Ovary (tissue), 9 donors: ENCODE data around the gene HMBS. TPM values are rescaled to one million over a fixed set of nuclear protein-coding genes. Genes with fewer than 3 reads are reported as not detected.
A peak's percentile ranks its signal among the peaks of the same experiment; 100 is the strongest.

Experiments used
- DNase-seq, 5 donors: peaks; one replicate each; pipeline ENCODE4 v3.0.0-alpha.2; 2019 to 2020
- H3K27ac ChIP-seq, 2 donors: fragments of 200-600 bp; one replicate each; pipeline versions ENCODE4 v1.5.1 to v1.8.0; 2019 to 2022
- H3K27me3 ChIP-seq: fragments of 200-600 bp; one replicate; pipeline ENCODE4 v1.8.0; 2022
- H3K36me3 ChIP-seq: fragments of 200-600 bp; sonication (generic); one replicate; pipeline ENCODE4 v1.5.1; 2019
- H3K4me1 ChIP-seq: one replicate; pipeline ENCODE4 v1.8.1; 2013; ENCODE audit warnings: mild to moderate bottlenecking, moderate library complexity; ENCODE audit not compliant: insufficient read depth
- H3K4me3 ChIP-seq: fragments of 200-600 bp; sonication (generic); one replicate; pipeline ENCODE4 v1.5.1; 2017
- H3K9me3 ChIP-seq, 2 donors: fragments of 200-600 bp in 1 of 2; sonication (generic) in 1 of 2; one replicate each; pipeline versions ENCODE4 v1.5.1 to v1.8.1; 2013 to 2019; ENCODE audit warnings: mild to moderate bottlenecking in 1 of 2, moderate library complexity in 1 of 2
- EP300 ChIP-seq: sonication (generic); formaldehyde crosslinking; IDR thresholded peaks from one replicate; pipeline ENCODE4 v1.6.1; 2017; ENCODE audit warnings: antibody characterized with exemption
- POLR2A ChIP-seq: fragments of 450-650 bp; IDR thresholded peaks from one replicate; pipeline ENCODE4 v1.6.1; 2017; ENCODE audit warnings: antibody characterized with exemption, mild to moderate bottlenecking, moderate library complexity
- WGBS, 3 donors: extraction: QIAGEN DNeasy Blood & Tissue Kit in 1 of 3; methylation state at CpG; one replicate each; pipeline versions ENCODE4 v1.1.5 to v1.1.7; 2013 to 2017; 5-methylcytosine and 5-hydroxymethylcytosine counted together
- intact Hi-C, 4 donors: fragments of 100-400 bp; cut with DNase I; formaldehyde crosslinking; loops; one replicate each; pipeline versions ENCODE4 v1.11.0 to v1.15.1; 2022 to 2023
- polyA plus RNA-seq, 2 donors: library from polyadenylated mRNA; stranded (reverse); fragments of 200-250 nt in 1 of 2; fragments of 350-450 nt in 1 of 2; fragmentation: Illumina TruSeq in 1 of 2; extraction: RNeasy Lipid Tissue Mini Kit (QIAGEN cat#74804) in 1 of 2; gene quantifications; one replicate each; pipeline ENCODE4 v1.2.3, GENCODE V29; 2013 to 2014
- total RNA-seq, 7 donors: library from RNA; depleted of rRNA in 2 of 7; stranded (reverse); fragments of >200 nt in 2 of 7; fragmentation: NEBNext Ultra II Directional in 3 of 7; extraction: Animal tissue kit (Norgen Biotek cat#: 25700) in 3 of 7; gene quantifications; one replicate each; pipeline versions ENCODE4 v1.1.0 to v1.2.4, GENCODE V29; 2016 to 2023
- TF ChIP-seq, protein P1 (sequence below), 3 donors: fragments of 450-650 bp in 2 of 3; fragments of 200-600 bp in 1 of 3; IDR thresholded peaks; one replicate each; pipeline versions ENCODE4 v1.5.1 to v1.8.0; 2016 to 2022; ENCODE audit warnings: antibody characterized with exemption in 3 of 3, mild to moderate bottlenecking in 1 of 3
- donor health status: DM: no; HTN: no; CAD: no; lungs with moderate emphysema.
- donor health status: DM: no; HTN: no; CAD: no.
- donor health status: Bipolar disorder and iron deficiency.
- donor health status: DM: yes; HTN: yes; CAD: no.
- donor health status: DM: no; HTN: no; CAD: no.
- donor health status: DM: yes; HTN: yes; CAD: no.

The HMBS gene
- total and polyA plus RNA-seq, 9 donors = 1.1 to 19.4 (median 7.6) TPM

DNA sequence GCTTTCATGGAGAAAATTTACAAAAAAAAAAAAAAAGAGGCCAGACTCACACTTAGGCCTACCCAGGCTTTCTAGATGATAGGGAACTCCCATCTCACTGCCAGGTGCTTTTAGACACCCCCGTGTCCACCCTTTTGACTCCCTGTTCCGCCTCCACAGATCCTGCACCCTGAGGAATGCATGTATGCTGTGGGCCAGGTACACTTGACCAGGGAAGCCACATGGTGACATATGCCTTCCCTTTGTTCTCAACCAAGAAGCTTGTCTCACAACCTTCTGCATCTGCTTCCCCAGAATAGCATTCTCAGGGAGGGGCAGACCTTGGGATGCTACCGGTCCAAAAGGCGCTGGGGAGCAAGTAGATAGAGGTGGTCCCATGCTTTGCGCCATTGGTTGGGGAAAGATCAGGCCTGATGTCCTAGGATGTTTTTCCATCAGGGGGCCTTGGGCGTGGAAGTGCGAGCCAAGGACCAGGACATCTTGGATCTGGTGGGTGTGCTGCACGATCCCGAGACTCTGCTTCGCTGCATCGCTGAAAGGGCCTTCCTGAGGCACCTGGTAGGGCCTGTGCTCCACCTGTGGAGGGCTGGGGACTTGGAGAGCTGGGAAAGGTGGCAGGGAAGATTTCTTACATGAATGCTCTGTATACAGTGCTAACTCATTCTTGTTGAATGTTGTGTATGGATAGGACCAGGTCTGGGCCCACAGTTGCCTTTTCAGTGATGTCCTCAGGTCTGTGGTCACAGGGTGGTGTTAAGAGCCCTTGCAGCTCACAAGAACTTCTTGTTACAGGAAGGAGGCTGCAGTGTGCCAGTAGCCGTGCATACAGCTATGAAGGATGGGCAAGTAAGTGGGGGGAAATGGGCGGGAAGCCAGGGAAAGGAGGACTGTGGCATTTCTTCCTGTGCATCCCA lies 7.5 kb downstream of the HMBS start:
- H3K36me3 ChIP-seq = no peaks in the 10 kb centered on the region
- DNase-seq = no peak
- H3K4me3 ChIP-seq = no peak overlapping the region
- WGBS, 3 donors = 79 to 84% (median 80%) methylated on average over 13 of the region's 13 CpGs
- TF ChIP-seq POLR2A (no peak), EP300 (no peak)
- TF ChIP-seq, protein P1, sequence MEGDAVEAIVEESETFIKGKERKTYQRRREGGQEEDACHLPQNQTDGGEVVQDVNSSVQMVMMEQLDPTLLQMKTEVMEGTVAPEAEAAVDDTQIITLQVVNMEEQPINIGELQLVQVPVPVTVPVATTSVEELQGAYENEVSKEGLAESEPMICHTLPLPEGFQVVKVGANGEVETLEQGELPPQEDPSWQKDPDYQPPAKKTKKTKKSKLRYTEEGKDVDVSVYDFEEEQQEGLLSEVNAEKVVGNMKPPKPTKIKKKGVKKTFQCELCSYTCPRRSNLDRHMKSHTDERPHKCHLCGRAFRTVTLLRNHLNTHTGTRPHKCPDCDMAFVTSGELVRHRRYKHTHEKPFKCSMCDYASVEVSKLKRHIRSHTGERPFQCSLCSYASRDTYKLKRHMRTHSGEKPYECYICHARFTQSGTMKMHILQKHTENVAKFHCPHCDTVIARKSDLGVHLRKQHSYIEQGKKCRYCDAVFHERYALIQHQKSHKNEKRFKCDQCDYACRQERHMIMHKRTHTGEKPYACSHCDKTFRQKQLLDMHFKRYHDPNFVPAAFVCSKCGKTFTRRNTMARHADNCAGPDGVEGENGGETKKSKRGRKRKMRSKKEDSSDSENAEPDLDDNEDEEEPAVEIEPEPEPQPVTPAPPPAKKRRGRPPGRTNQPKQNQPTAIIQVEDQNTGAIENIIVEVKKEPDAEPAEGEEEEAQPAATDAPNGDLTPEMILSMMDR (IDR thresholded peaks at IDR 0.05) = no peak
- intact Hi-C loops = loop anchor here in 2 of 4 donors (5.0 to 10.0 kb wide), 2 partner anchors 105 to 243 kb away; partner anchors contain the start of gene RNF26 (in 1 of the 2)
- H3K4me1 ChIP-seq = peaks cover 2% of the 10 kb centered on the region
- no peaks in the 10 kb centered on the region for H3K27me3 ChIP-seq
- no peaks in the 10 kb centered on the region for H3K9me3 ChIP-seq
- no peak overlapping the region for H3K27ac ChIP-seq

DNA sequence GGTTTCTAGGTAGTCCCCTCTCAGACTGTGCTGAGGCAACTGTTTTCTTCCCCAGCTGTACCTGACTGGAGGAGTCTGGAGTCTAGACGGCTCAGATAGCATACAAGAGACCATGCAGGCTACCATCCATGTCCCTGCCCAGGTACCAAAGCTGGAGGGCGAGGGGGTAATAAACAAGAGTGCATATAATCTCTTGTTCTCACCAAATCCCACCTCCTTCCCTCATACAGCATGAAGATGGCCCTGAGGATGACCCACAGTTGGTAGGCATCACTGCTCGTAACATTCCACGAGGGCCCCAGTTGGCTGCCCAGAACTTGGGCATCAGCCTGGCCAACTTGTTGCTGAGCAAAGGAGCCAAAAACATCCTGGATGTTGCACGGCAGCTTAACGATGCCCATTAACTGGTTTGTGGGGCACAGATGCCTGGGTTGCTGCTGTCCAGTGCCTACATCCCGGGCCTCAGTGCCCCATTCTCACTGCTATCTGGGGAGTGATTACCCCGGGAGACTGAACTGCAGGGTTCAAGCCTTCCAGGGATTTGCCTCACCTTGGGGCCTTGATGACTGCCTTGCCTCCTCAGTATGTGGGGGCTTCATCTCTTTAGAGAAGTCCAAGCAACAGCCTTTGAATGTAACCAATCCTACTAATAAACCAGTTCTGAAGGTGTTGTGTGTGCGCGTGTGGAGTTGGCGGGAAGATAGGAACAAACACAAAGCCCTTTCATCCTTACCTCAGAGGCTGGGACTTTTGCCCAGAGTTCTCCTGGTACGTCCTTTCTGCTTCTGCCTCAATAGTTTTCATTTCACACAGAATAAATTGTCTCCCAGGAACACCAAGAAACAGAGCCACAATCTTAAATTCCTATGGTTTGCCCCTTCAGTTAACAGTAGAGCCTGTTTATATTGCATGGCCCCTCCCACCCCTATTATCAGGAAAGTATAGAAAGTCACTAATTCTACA lies 8.5 kb downstream of the HMBS start:
- H3K36me3 ChIP-seq = no peaks in the 10 kb centered on the region
- intact Hi-C loops = loop anchor here in 2 of 4 donors (5.0 to 10.0 kb wide), 2 partner anchors 104 to 242 kb away; partner anchors contain the start of gene RNF26 (in 1 of the 2)
- no peak for DNase-seq
- H3K9me3 ChIP-seq = no peaks in the 10 kb centered on the region
- H3K4me1 ChIP-seq = peaks cover 2% of the 10 kb centered on the region
- no peak overlapping the region for H3K27ac ChIP-seq
- 40 to 52% (median 46%) methylated on average over 12 of the region's 12 CpGs for WGBS, 3 donors
- H3K4me3 ChIP-seq = peak overlapping the region; percentile 92
- TF ChIP-seq POLR2A (no peak), EP300 (no peak)
- TF ChIP-seq, protein P1 (IDR thresholded peaks at IDR 0.05) = no peak
- no peaks in the 10 kb centered on the region for H3K27me3 ChIP-seq

DNA sequence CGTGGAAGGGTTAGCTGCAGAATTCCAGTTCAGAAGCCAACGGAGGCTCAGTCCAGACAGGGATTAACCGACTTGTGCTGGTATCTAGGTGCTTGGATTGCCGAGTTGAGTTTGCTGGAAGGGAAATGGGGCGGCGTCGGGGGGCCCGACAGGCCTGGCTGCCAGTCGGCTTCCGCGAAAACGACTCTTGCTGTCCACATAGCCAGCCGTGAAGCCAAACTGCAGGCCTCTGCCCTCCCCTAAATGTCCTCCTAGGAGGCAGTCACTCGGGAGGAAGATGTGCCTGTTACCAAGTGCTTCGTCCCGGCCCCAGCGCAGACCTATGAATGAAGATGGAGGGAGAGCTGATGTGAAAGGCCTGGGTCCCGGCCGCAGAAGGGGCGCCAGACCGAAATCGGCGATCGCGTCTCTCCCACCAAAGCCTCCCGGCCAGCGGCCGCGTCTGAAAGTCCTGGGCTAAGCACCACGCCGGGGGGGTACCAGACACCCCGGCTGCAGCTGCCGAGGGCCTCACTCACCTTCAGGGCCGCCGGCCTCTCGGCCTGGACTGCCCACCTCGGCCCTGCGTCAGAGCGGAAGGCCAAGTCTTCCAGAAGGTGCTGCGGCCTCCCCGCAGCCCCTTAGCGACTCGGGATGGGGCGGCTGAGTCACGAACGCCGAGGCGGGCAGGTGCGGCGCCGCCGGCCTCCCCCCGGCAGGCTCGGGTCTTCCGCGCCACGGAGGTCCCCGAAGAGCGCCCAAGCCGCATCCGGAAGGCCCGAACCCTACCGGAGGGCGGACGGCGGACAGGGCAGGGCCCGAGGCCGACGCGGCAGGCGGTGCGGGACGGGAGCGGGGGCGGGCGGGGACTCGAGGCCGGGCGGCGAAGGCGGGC lies 9.5 kb downstream of the HMBS start:
- peak; percentile 40 to 71 (median 56) for DNase-seq

More for the DNA sequence above, 9.5 kb downstream of the HMBS start:
- TF ChIP-seq, protein P1 (IDR thresholded peaks at IDR 0.05) = no peak
- TF ChIP-seq POLR2A = no peak
- no peak for TF ChIP-seq EP300
- intact Hi-C loops = loop anchor here in 2 of 4 donors (5.0 to 10.0 kb wide), 2 partner anchors 103 to 241 kb away; partner anchors contain the start of gene RNF26 (in 1 of the 2)
- no peaks in the 10 kb centered on the region for H3K27me3 ChIP-seq
- peak overlapping the region; percentile 92 for H3K4me3 ChIP-seq
- WGBS, 3 donors = 0 to 1% (median 1%) methylated on average over 55 to 81 of the region's 81 CpGs
- H3K27ac ChIP-seq = peak overlapping the region; percentile 80 to 96
- H3K9me3 ChIP-seq = no peaks in the 10 kb centered on the region
- H3K4me1 ChIP-seq = peaks cover 2% of the 10 kb centered on the region
- no peaks in the 10 kb centered on the region for H3K36me3 ChIP-seq
